ENCODE data around the gene ABLIM2. TPM values are rescaled to one million over a fixed set of nuclear protein-coding genes. Genes with fewer than 3 reads are reported as not detected.

The ABLIM2 gene
- total RNA-seq, 1 experiment from 2014 or later, result 1.0 TPM

- no peak overlapping the region for H2BK15ac ChIP-seq (ENCODE audit: low read depth, low read length)
- DNase-seq, result no peak
- H4K91ac ChIP-seq (ENCODE audit: insufficient read length, low read depth, low read length), result no peak overlapping the region
- no peaks in the 10 kb centered on the region for H4K20me1 ChIP-seq (ENCODE audit: control insufficient read depth, insufficient read depth, insufficient read length)
- no peak overlapping the region for H3K27ac Mint-ChIP-seq
- H4K5ac ChIP-seq (ENCODE audit: insufficient read length, low read depth, low read length), result no peak overlapping the region
- H3K9ac ChIP-seq (ENCODE audit: extremely low read depth, insufficient read length, low read length), result no peak overlapping the region
- H3K9me3 Mint-ChIP-seq, result no peaks in the 10 kb centered on the region; a peak in 1 of 5 replicates
- no peak overlapping the region for H3K4me3 Mint-ChIP-seq
- H4K8ac ChIP-seq (replicated peaks; ENCODE audit: insufficient read length, low read depth, low read length), result no peak overlapping the region
- H2AK5ac ChIP-seq (ENCODE audit: insufficient read length, low read length), result no peak overlapping the region
- no peak overlapping the region for H2AFZ ChIP-seq (ENCODE audit: low read length)
- H3K36me3 Mint-ChIP-seq (ENCODE audit: insufficient read depth in 1 of 3, low read depth in 3 of 3), result no peaks in the 10 kb centered on the region; a peak in 1 of 7 replicates
- H3T11ph ChIP-seq (ENCODE audit: low read length), result no peak overlapping the region
- TF ChIP-seq CTCF (conservative IDR thresholded peaks at IDR 0.05), result no peak
- no peak overlapping the region for H2BK120ac ChIP-seq (ENCODE audit: low read depth, low read length, poor library complexity, severe bottlenecking)
- H3K14ac ChIP-seq (ENCODE audit: insufficient read depth, low read length), result no peak overlapping the region
- no peaks in the 10 kb centered on the region for H3K79me1 ChIP-seq (ENCODE audit: insufficient read depth, low read depth, low read length, poor library complexity, severe bottlenecking)
- no peaks in the 10 kb centered on the region for H3K23me2 ChIP-seq (ENCODE audit: insufficient read length, low read depth, low read length, poor library complexity, severe bottlenecking)
- no peak overlapping the region for H3K23ac ChIP-seq (ENCODE audit: insufficient read length, low read depth, low read length)
- no peak overlapping the region for H2BK20ac ChIP-seq (ENCODE audit: low read depth, low read length, poor library complexity, severe bottlenecking)
- H3K4ac ChIP-seq (ENCODE audit: low read depth, low read length), result no peak overlapping the region
- H3K4me2 ChIP-seq (ENCODE audit: insufficient read depth, insufficient read length, low read length), result no peak overlapping the region
- H3K56ac ChIP-seq (ENCODE audit: insufficient read length, low read depth, low read length), result no peak overlapping the region
- no peaks in the 10 kb centered on the region; the same call in 1 of the 2 replicates for H3K27me3 Mint-ChIP-seq (ENCODE audit: low read depth)
- no peaks in the 10 kb centered on the region for H3K27me3 ChIP-seq (ENCODE audit: insufficient read depth, low read length)
- H2BK12ac ChIP-seq (ENCODE audit: insufficient read length, low read depth, low read length), result no peak overlapping the region
- H3K79me2 ChIP-seq (ENCODE audit: insufficient read depth, low read length), result no peaks in the 10 kb centered on the region
- H2BK5ac ChIP-seq (ENCODE audit: insufficient read length, low read length), result no peak overlapping the region
- H3K4me1 Mint-ChIP-seq, result peaks cover 9 to 11% of the 10 kb centered on the region in 2 experiments
- no peak overlapping the region for H3K18ac ChIP-seq (ENCODE audit: insufficient read length, low read depth, low read length)
- H3K27ac ChIP-seq (ENCODE audit: insufficient read length, low read depth, low read length), result no peak overlapping the region
- no peaks in the 10 kb centered on the region for H3K9me3 ChIP-seq (ENCODE audit: control insufficient read depth, low read depth, low read length)
- WGBS (ENCODE audit: extremely low coverage, insufficient read length, low lambda C conversion rate), result no CpG with 5 or more reads among the region's 7 CpGs
- H3K4me1 ChIP-seq (ENCODE audit: insufficient read depth, low read length), result no peaks in the 10 kb centered on the region
These were observed 163.5 kb downstream of the ABLIM2 start for GRCh38 chr4:7995135-7995534.
